ENCODE data around the gene MDP1. TPM values are rescaled to one million over a fixed set of nuclear protein-coding genes. Genes with fewer than 3 reads are reported as not detected.

The MDP1 gene
- total RNA-seq, 1 experiment from 2014 or later = 7.4 TPM

DNA sequence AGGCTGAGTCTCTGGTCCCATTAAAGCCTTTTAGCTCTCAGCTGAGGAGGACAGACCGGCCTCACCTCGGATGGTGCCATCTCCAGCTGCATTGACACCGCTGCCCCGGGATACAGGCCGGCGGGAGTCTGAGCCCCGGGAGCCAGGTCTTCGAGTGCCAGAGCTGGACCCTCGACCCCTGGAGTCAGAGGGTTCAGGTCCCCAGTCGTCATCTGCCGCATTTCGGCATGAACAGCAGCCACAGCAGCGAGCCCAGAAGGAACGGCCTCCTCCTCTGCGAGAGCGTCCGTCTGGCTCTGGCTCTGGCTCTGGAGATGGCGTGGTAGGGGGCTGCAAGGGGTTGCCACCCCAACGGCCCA, 46.1 kb upstream of the MDP1 start:
- no peak for DNase-seq
- CTCF ChIA-PET = interaction anchor here (0.6 kb wide), 2 partner anchors 19 to 57 kb away, joined by 3 to 4 read pairs; partner anchors contain the start of gene TSSK4
- H3K4me1 Mint-ChIP-seq (ENCODE audit: low read depth, unreplicated experiment) = no peaks in the 10 kb centered on the region

GRCh38 chr14:24261256-24261968, 45.5 kb upstream of the MDP1 start:
- Mint-ChIP-seq H3K27ac (ENCODE audit: unreplicated experiment) (no peak overlapping the region), H3K4me1 (ENCODE audit: low read depth, unreplicated experiment) (no peaks in the 10 kb centered on the region), H3K9me3 (ENCODE audit: low read depth, unreplicated experiment) (no peaks in the 10 kb centered on the region), H3K27me3 (ENCODE audit: unreplicated experiment) (no peaks in the 10 kb centered on the region), H3K4me3 (ENCODE audit: low read depth, unreplicated experiment) (no peak overlapping the region), H3K36me3 (ENCODE audit: insufficient read depth, unreplicated experiment) (no peaks in the 10 kb centered on the region)
- DNase-seq = no peak
- intact Hi-C loops (cut with micrococcal nuclease; ENCODE audit: unreplicated experiment) = no loop called here
- CTCF ChIA-PET = interaction anchor here (0.6 kb wide), 2 partner anchors 18 to 56 kb away, joined by 3 to 4 read pairs; partner anchors contain the start of gene TSSK4
- no TSS peak for BruUV-seq (replicated peaks)
- TF ChIP-seq CTCF (IDR thresholded peaks at IDR 0.05; ENCODE audit: unreplicated experiment) = no peak

More for the DNA sequence above, 46.1 kb upstream of the MDP1 start:
- H3K27me3 Mint-ChIP-seq (ENCODE audit: unreplicated experiment) = no peaks in the 10 kb centered on the region
- H3K9me3 Mint-ChIP-seq (ENCODE audit: low read depth, unreplicated experiment) = no peaks in the 10 kb centered on the region
- intact Hi-C loops (cut with micrococcal nuclease; ENCODE audit: unreplicated experiment) = no loop called here
- no peak for TF ChIP-seq CTCF (IDR thresholded peaks at IDR 0.05; ENCODE audit: unreplicated experiment)
- BruUV-seq (replicated peaks) = no TSS peak
- peaks cover 3% of the 10 kb centered on the region for H3K36me3 Mint-ChIP-seq (ENCODE audit: insufficient read depth, unreplicated experiment)
- no peak overlapping the region for H3K4me3 Mint-ChIP-seq (ENCODE audit: low read depth, unreplicated experiment)
- no peak overlapping the region for H3K27ac Mint-ChIP-seq (ENCODE audit: unreplicated experiment)

GRCh38 chr14:24260780-24261157, 44.9 kb upstream of the MDP1 start:
- no peaks in the 10 kb centered on the region for H3K4me1 Mint-ChIP-seq (ENCODE audit: low read depth, unreplicated experiment)
- no peak for DNase-seq
- H3K27me3 Mint-ChIP-seq (ENCODE audit: unreplicated experiment) = no peaks in the 10 kb centered on the region
- no peak overlapping the region for H3K4me3 Mint-ChIP-seq (ENCODE audit: low read depth, unreplicated experiment)
- TF ChIP-seq CTCF (IDR thresholded peaks at IDR 0.05; ENCODE audit: unreplicated experiment) = no peak
- no peaks in the 10 kb centered on the region for H3K9me3 Mint-ChIP-seq (ENCODE audit: low read depth, unreplicated experiment)
- no TSS peak for BruUV-seq (replicated peaks)
- no peak overlapping the region for H3K27ac Mint-ChIP-seq (ENCODE audit: unreplicated experiment)
- intact Hi-C loops (cut with micrococcal nuclease; ENCODE audit: unreplicated experiment) = no loop called here
- CTCF ChIA-PET = no interaction called here
- no peaks in the 10 kb centered on the region for H3K36me3 Mint-ChIP-seq (ENCODE audit: insufficient read depth, unreplicated experiment)

- TF ChIP-seq CTCF (IDR thresholded peaks at IDR 0.05; ENCODE audit: unreplicated experiment) = no peak
- DNase-seq = no peak
- H3K27me3 Mint-ChIP-seq (ENCODE audit: unreplicated experiment) = no peaks in the 10 kb centered on the region
- no peaks in the 10 kb centered on the region for H3K36me3 Mint-ChIP-seq (ENCODE audit: insufficient read depth, unreplicated experiment)
- H3K4me1 Mint-ChIP-seq (ENCODE audit: low read depth, unreplicated experiment) = no peaks in the 10 kb centered on the region
- intact Hi-C loops (cut with micrococcal nuclease; ENCODE audit: unreplicated experiment) = no loop called here
- no peak overlapping the region for H3K4me3 Mint-ChIP-seq (ENCODE audit: low read depth, unreplicated experiment)
- no peaks in the 10 kb centered on the region for H3K9me3 Mint-ChIP-seq (ENCODE audit: low read depth, unreplicated experiment)
- H3K27ac Mint-ChIP-seq (ENCODE audit: unreplicated experiment) = no peak overlapping the region
- BruUV-seq (replicated peaks) = no TSS peak
- CTCF ChIA-PET = no interaction called here
These were observed 44.3 kb upstream of the MDP1 start for GRCh38 chr14:24260026-24260779.
